GOT3 (cell line): ENCODE results near the gene MYADM.

Experiments used
- DNase-seq: peaks from one replicate; lab custom pipeline; 2025; ENCODE audit warnings: mixed read lengths; lab: John Stamatoyannopoulos, UW

MYADM gene

DNA sequence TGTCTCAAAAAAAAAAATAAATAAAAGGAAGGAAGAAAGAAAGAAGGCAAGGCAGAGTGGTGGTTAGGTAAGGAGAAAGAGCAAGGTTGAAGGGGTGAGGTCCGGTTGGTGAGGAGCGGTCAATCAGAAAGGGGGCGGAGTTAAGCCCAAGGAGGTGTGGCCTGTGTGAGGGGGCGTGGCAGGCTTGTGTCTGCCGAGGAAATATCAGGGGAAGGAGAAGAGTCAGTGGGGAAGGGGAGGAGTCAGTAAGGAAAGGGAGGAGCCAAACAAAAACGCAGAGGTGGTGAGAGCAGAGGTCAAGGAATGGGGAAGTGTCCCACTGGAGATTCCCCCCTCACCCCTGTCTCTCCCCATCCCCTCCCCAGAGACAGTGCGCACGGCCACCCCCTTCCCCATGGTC, 47.3 kb downstream of the MYADM start:
- DNase-seq: no peak

GRCh38 chr19:53916004-53916403, 48.3 kb downstream of the MYADM start:
- no peak for DNase-seq

- no peak for DNase-seq
Observed at GRCh38 chr19:53917356-53917755, 49.7 kb downstream of the MYADM start.
